Measurements from ENCODE around the gene RNF181.
"Not testable (repeated sequence)": the region's sequence is repeated elsewhere in the genome, so short reads cannot be mapped to it uniquely, and the experiment has no call there.

Gene RNF181

DNA sequence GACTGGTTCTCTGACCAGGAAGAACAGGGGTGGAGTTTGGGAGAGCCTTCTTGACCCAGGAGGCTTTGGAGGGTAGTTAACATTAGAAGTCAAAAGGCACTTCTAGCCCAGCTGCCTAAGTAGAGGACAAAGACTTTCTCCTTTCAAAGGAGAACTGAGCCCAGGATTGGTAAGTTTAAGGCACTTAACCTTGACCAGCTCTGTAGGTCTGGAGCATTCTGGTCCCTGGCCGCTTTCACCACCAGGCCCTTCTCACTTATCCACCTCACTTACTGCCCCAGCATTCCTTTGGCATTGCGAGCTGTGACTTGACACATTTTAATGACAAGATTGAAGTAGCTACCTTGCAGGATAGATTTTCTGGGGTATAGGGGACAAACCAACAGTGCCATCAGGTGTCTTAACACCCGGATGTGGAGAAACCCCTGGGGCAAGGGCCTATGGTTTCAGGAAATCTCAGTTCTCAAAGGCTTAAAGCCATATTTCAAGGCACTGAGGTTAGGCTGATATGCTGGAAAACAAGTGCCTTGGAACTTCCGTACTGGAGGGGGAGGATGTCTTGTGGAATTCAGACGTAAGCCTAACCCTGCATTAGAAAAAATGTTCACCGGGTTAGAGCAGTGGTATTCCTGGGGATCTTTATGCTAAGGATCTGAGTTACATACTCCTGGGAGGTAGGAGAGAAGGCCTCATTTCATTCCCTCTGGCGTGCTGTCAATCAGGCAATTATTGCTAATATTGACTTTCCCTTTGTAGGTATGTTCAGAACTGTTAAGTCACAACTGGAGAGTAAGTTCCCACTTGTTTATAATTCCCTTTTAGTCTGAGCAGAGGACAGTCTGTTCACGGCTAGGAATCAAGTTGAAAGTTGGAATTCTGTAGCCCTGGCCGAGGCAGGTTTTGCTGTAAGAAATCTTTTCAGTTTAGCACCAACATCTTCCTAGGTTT is 12.0 kb downstream of the RNF181 start:
- no peak for TF ChIP-seq GATA1 (IDR thresholded peaks at IDR 0.05; ENCODE audit: low read depth, low read length)
- TF ChIP-seq POLR2A (IDR thresholded peaks at IDR 0.05; ENCODE audit: low read length) = no peak
- no peak for DNase-seq

DNA sequence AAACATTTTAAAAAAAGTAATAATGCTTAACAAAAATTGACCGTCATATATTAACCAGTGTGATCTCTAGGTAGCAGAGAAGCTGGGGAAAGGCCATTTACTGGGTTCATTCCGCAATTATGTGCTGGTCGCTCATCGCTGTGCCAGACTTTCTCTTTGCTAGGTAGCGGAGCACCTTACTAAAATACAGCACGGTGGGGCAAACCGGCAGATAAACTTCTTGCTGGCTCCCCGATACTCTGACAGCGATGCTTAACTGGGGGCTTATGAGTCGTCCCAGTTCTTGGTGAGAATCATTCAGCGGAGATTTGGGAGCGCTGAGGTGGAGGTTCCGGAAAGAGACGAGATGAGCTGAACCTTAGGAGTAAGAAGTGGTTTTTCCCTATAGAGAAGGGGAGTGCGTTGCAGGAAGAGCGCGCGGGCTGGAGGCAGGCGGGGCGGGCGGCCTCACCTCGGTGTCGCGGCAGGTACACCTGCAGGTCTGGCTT is 15.7 kb downstream of the RNF181 start:
- DNase-seq = peak in 1 of 2 experiments; percentile 46
- TF ChIP-seq POLR2A (IDR thresholded peaks at IDR 0.05; ENCODE audit: low read length) (no peak), GATA1 (IDR thresholded peaks at IDR 0.05; ENCODE audit: low read depth, low read length) (no peak)

GRCh38 chr2:85611705-85612587 is 16.4 kb downstream of the RNF181 start, which contains the start of gene C2orf68:
Gene C2orf68 (minus strand): TSS chr2:85612066. CDS start chr2:85611984, 82 bp downstream.
- TF ChIP-seq POLR2A (IDR thresholded peaks at IDR 0.05; ENCODE audit: low read length) = peak; percentile 81
- no peak for TF ChIP-seq GATA1 (IDR thresholded peaks at IDR 0.05; ENCODE audit: low read depth, low read length)
- peak; percentile 93 for DNase-seq

- DNase-seq = no peak
- TF ChIP-seq GATA1 (IDR thresholded peaks at IDR 0.05; ENCODE audit: low read depth, low read length) (no peak), POLR2A (IDR thresholded peaks at IDR 0.05; ENCODE audit: low read length) (no peak)
Measured at GRCh38 chr2:85613717-85614515, 18.4 kb downstream of the RNF181 start.

DNA sequence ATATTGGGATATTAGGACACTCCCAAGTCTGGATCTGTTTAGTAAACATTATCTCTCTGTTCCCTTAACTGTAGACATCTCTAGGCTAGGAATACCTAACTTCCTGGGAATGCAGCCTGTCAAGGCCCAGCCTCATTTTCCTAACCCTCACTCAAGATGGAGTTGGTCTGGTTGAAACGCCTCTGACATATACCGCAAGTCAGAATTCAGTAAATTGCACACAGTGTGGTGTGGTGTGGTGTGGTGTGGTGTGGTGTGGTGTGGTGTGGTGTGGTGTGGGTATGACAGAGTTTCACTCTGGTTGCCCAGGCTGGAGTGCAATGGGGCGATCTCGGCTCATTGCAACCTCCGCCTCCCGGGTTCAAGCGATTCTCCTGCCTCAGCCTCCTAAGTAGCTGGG is 19.2 kb downstream of the RNF181 start:
- DNase-seq = not testable (repeated sequence)

- TF ChIP-seq GATA1 (IDR thresholded peaks at IDR 0.05; ENCODE audit: low read depth, low read length) (no peak), POLR2A (IDR thresholded peaks at IDR 0.05; ENCODE audit: low read length) (no peak)
- DNase-seq = no peak
Measured at GRCh38 chr2:85615413-85615728, 19.8 kb downstream of the RNF181 start.

DNA sequence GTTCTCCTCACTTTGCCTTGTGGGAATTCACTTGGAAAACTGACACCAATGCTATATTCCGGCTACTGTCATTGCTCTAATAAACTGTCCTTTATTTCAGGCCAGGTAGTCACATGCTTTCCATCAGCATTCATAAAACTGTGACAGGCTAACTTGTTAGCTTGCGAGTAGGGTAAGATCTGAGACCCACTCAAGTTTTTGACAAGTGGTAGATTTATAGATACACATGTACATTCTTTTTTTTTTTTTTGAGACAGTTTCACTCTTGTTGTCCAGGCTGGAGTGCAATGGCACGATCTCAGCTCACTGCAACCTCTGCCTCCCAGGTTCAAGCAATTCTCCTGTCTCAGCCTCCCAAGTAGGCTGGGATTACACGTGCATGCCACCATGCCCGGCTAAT is 22.2 kb downstream of the RNF181 start:
- not testable (repeated sequence) for DNase-seq

GRCh38 chr2:85619617-85620016 is 24.1 kb downstream of the RNF181 start:
- TF ChIP-seq GATA1 (IDR thresholded peaks at IDR 0.05; ENCODE audit: low read depth, low read length) (no peak), POLR2A (IDR thresholded peaks at IDR 0.05; ENCODE audit: low read length) (no peak)
- DNase-seq = no peak

DNA sequence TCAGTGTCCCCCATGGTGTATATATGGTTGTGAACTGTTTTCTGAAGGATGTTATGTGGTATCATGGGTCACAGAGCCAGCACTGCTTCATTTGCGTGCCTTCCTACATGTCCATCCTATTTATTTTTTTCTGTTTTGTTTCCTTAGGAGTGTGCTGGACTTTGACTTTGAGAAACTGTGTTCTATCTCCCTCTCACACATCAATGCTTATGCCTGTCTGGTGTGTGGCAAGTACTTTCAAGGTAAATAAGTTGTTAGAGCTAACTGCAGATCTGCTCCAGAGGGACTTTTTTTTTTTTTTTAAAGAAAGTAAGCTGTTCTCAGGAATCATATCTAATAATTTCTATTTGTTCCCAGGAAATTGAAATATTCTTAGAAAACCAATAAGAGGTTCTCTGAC is 25.8 kb downstream of the RNF181 start:
- DNase-seq = no peak
- no peak for TF ChIP-seq GATA1 (IDR thresholded peaks at IDR 0.05; ENCODE audit: low read depth, low read length)
- TF ChIP-seq POLR2A (IDR thresholded peaks at IDR 0.05; ENCODE audit: low read length) = no peak

GRCh38 chr2:85623991-85624390 is 28.4 kb downstream of the RNF181 start:
- no peak for DNase-seq
- TF ChIP-seq POLR2A (IDR thresholded peaks at IDR 0.05; ENCODE audit: low read length) (no peak), GATA1 (IDR thresholded peaks at IDR 0.05; ENCODE audit: low read depth, low read length) (no peak)

DNA sequence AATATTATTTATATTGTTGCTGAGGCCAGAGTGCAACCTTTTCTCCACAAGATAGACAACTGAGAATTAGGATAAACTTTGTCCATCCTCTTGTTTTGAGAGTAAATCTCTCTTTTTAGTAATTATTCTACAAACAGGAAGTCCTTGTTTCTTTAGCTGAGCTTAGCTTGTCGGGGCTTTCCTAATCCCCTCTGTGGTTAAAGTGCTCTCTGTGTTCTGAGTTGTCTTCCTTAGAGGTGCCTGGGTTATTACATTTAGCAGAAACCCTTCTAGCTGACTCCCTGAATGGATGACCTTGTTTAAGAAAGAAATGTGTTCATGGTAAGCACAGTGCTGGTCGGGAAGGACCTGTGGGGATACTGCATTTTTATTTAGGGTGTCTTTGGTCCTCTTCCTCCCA is 33.1 kb downstream of the RNF181 start:
- TF ChIP-seq POLR2A (IDR thresholded peaks at IDR 0.05; ENCODE audit: low read length) (no peak), GATA1 (IDR thresholded peaks at IDR 0.05; ENCODE audit: low read depth, low read length) (no peak)
- DNase-seq = no peak

GRCh38 chr2:85631316-85631715 is 35.8 kb downstream of the RNF181 start:
- no peak for DNase-seq
- no peak for TF ChIP-seq POLR2A (IDR thresholded peaks at IDR 0.05; ENCODE audit: low read length)
- TF ChIP-seq GATA1 (IDR thresholded peaks at IDR 0.05; ENCODE audit: low read depth, low read length) = no peak

DNA sequence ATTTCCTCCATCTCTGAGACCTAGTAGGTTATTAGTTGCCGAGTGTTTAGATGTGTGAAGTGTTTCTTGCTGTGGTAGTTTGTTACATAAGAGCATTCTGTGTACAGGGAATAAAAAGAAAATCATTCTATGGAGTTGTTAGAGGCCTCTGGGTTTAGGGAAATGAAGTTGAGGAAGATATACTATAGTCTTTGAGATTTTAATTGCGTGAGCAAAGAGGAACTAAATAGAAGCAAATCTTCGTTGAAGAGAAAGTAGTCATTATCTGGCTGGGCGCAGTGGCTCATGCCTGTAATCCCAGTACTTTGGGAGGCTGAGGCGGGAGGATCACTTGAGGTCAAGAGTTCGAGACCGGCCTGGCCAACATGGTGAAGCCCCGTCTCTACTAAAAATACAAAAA is 39.5 kb downstream of the RNF181 start:
- DNase-seq = no peak
- TF ChIP-seq GATA1 (IDR thresholded peaks at IDR 0.05; ENCODE audit: low read depth, low read length) (no peak), POLR2A (IDR thresholded peaks at IDR 0.05; ENCODE audit: low read length) (no peak)

GRCh38 chr2:85635636-85636035 is 40.1 kb downstream of the RNF181 start:
- TF ChIP-seq POLR2A (IDR thresholded peaks at IDR 0.05; ENCODE audit: low read length) = no peak
- no peak for TF ChIP-seq GATA1 (IDR thresholded peaks at IDR 0.05; ENCODE audit: low read depth, low read length)
- DNase-seq = no peak

Data from erythroblast (primary cell).